Ramos (cell line): ENCODE data around the gene ZNFX1.

Source experiments
- in situ Hi-C: fragments of 300-500 bp; cut with MboI; formaldehyde crosslinking; loops from one replicate; pipeline ENCODE4 v1.14.3; 2022; ENCODE audit warnings: low sequenced_read_pairs; ENCODE audit not compliant: unreplicated experiment

Gene ZNFX1

GRCh38 chr20:49280463-49281058 lies 2.7 kb upstream of the ZNFX1 start:
- in situ Hi-C loops: no loop called here

- in situ Hi-C loops: no loop called here
Measured at GRCh38 chr20:49279677-49280462, 2.0 kb upstream of the ZNFX1 start.

DNA sequence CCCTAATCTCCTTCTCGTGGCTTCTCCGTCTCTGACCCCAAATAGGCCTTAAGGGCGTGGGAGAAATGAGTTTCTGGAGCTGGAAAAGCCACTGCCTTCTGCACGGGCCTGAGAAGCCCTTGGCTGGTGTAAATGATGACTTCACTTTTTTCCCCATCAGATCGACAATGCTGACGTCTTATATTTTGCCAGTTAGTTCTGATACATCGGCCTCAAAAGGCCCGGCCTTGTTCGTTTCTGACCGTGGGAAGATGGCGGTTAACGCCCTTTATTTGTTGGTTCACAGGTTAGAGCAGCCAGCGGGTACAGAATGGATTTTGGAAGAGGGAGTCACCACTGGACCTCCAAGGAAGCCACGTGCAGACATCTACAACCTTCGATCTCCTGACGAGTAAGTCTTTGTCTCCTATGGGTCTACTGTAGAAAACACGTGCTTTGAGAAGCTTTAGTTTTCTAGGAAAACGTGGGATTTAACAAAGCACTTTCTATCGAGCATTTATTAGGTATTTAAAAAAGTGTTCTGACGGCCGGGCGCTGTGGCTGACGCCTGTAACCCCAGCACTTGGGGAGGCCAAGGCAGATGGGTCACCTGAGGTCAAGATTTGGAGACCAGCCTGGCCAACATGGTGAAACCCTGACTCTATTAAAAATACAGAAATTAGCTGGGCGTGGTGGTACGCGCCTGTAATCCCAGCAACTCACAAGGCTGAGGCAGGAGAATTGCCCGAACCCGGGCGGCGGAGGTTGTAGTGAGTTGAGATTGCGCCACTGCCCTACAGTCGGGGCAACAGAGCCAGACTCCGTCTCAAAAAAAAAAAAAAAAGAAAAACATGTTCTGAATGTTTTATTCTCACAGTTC lies 1.2 kb upstream of the ZNFX1 start:
- in situ Hi-C loops: no loop called here

- in situ Hi-C loops: no loop called here
Measured at GRCh38 chr20:49277786-49278035, 146 bp downstream of the ZNFX1 start.

DNA sequence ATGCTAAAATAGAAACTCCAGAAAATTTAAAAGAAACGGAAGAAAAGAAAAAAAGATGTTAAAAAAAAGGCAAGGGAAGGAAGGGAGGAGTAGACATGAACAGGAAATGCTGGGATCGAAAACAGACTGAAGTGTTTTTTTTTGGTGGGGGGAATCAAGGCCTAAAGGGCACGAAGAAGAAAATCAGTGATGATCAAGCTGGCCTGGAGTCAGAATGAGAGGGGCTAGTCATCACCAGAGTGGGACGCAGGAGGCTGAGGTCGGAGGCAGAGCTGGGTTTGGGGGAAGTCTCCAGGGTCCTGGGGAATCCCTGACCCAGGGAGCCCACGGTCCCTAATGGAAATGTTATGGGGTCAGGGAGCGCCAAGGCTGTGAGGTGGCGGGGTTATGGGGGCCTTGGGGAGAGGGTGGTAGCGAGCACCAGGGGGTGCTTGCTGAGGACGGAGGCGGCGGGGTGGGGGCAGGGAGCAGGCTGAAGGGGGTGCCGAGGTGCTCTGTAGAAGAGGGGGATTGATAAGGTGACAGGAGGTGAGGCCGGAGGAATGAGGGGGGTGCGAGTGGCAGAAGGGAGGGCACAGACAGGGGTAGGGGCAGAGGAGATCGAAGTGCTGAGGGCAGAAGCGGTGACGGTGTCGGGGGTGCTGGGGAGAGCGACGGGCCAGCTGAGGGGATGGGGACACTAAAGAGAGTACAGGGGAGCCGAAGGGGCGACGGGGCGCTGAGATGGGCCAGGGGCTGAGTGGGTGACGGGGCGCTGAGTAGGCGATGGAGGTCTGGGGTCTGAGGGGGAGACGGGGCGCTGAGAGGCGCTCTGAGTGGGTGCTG lies 684 bp downstream of the ZNFX1 start:
- in situ Hi-C loops: no loop called here

DNA sequence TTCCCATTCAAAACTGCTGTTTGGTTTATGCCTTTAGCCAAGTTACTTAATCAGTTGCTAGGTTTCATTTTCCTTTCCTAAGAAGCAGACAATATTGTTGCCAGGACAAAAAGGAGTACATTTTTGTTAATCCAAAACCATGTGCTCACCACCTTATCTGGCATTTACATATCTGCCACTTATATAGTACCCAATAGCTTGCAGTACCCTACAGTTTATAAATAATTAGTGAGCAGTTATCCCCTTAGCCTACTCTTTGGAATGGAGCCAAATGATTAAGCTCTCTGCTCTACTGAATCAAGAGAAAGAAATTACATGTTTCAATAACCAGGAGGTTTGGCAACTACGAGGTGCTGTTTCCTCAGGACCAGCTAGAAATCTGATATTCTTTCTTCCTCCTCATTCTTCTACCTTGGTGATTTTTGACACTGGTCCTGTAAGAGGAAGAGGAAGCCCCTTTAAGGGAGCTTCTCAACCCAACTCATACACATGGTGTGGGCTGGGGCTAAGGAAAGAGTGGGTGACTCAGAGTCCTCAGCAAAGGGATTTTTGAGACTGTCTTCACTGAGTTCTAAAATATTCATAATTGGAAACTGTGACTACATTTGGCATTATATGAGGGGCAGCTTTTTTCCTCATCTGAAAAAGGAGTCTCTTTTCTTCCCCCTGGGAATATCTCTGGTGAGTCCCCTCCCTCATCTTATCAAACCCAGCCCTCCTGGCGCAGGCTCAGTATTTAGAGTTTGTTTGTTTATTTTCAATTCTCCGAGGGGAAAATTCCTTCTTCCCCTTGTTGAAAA lies 1.5 kb downstream of the ZNFX1 start:
- in situ Hi-C loops: no loop called here

GRCh38 chr20:49275636-49276035 lies 2.2 kb downstream of the ZNFX1 start:
- in situ Hi-C loops: no loop called here

- in situ Hi-C loops: no loop called here
Measured at GRCh38 chr20:49275216-49275615, 2.6 kb downstream of the ZNFX1 start.

GRCh38 chr20:49273696-49274277 lies 4.1 kb downstream of the ZNFX1 start:
- in situ Hi-C loops: no loop called here

GRCh38 chr20:49272654-49273053 lies 5.2 kb downstream of the ZNFX1 start:
- in situ Hi-C loops: no loop called here

DNA sequence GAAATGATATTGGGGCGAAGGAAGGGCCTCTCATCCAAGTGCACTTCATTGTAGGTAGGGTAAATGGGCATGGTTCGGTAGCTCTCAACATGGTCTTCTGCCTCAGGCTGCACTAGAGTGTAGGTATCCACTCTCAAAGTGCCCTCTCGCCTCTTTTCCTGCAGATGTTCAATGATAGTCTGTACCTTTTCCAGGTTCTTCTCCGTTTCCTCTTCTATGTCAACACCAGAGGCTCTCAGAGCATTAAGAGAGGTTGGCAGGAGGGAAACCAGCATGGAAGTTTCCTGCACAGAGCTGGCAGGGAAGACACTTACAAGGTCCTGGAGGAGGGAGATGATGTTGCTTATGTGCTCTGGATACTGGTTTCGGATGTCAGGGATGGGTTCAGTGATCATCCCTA lies 7.1 kb downstream of the ZNFX1 start:
- in situ Hi-C loops: no loop called here

GRCh38 chr20:49270177-49270576 lies 7.7 kb downstream of the ZNFX1 start:
- in situ Hi-C loops: no loop called here

- in situ Hi-C loops: no loop called here
Measured at GRCh38 chr20:49268600-49269365, 9.1 kb downstream of the ZNFX1 start.

DNA sequence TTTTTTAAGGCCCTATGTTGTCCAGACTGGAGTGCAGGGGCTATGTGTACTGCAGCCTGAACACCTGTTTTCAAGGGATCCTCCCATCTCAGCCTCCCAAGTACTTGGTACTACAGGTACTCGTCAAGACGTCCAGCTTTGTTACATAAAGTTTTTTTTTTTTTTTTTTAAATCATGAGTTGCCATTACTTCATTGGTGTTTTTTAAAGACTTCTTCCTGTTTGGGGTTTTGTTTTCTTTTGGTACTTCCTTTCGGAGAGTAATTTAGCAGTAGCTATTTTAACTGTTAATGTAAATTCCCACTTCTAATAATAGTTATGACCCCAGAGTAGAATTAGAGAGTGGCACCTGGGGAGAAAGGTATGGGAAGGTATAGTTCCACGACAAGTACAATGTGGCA lies 10.5 kb downstream of the ZNFX1 start:
- in situ Hi-C loops: no loop called here

DNA sequence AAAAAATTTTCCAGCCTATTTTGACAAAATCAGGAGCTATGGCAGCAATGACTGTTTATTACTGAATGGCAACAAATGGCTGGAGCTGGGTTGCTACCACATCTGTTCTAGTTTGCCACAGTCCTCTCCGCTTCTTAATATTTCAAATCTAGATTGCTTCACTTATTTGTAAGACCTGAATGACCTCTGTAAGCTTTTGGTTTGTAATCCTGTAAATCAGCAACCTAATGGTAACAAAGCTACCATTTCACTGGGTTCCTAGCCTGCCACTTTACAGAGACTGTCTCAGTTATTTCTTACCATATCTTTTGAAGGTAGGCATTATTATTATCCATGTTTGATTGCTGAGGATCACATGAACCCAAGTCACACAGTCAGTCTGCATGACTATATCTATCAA lies 15.4 kb downstream of the ZNFX1 start:
- in situ Hi-C loops: no loop called here

DNA sequence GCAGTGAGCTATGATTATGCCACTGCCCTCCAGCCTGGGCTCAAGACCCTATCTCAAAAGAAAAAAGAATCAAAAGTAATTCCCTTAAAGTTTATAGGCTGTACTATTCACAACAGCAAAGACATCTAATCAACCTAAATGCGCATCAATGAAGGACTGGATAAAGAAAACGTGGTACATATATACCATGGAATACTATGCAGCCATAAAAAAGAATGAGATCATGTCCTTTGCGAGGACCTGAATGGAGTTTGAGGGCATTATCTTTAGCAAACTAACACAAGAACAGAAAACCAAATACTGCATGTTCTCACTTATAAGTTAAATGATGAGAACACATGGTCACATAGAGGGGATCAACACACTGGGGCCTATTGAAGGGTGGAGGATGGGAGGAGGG lies 16.7 kb downstream of the ZNFX1 start:
- in situ Hi-C loops: no loop called here

DNA sequence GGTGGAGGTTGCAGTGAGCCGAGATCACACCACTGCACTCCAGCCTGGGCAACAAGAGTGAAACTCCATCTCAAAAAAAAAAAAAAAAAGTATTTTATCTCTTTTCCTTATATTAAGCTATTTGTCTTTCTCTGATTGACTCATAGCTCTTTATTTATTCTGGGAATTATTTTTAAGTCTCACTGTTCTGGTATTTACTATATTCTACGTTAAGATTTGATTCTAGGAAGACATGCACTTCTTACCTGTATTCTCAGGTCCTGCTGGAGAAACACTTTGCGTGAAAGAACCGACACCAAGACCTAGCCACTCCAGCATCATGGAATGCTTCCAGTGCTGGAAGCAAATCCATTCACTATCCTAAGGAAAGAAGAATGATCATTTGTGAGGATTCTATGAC lies 17.6 kb downstream of the ZNFX1 start:
- in situ Hi-C loops: no loop called here

DNA sequence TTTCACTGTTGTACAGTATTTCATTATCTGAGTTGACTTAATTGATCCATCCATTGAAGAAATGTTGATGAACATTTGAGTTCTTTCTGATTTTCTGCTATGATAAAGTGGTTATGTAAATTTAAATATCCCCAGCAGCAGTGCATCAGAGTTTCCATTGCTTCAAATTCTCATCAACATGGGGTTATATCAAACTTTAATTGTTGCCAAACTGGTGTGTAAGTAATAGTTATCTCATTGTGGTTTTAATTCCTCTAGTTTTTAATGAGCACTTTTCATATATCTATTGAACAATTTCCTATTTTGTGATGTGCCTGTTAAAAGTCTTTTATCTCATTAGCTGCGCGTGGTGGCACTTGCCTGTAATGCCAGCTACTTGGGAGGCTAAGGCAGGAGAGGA lies 18.1 kb downstream of the ZNFX1 start:
- in situ Hi-C loops: no loop called here

DNA sequence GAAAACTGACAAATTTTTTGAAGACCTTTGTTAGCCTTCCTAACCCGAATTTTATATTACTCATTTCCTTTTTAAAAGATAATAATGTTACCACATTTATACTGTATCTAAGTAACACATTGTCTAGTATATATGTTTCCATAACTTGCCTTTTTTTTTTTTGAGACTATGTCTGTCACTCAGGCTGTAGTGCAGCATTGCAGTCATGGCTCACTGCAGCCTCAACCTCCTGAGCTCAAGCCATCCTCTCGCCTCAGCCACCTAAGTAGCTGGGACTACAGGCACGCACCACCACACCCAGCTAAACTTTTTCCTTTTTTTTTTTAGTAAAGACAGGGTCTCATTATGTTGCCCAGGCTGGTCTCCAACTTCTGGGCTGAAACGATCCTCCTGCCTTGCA lies 18.6 kb downstream of the ZNFX1 start:
- in situ Hi-C loops: no loop called here
